Uterus (tissue), 2 donors: ENCODE measurements around the gene YOD1.

ENCODE experiments used
- POLR2A ChIP-seq, 2 donors: fragments of 450-650 bp; IDR thresholded peaks; one replicate each; pipeline ENCODE4 v1.6.1; 2016; ENCODE audit warnings: antibody characterized with exemption in 2 of 2, mild to moderate bottlenecking in 1 of 2, moderate library complexity in 1 of 2
- TF ChIP-seq, protein P1 (sequence below), 4 experiments: fragments of 200-600 bp in 2 of 4; fragments of 450-650 bp in 2 of 4; sonication (generic) in 2 of 4; IDR thresholded peaks; one replicate each; pipeline ENCODE4 v1.5.1; 2016 to 2019; ENCODE audit warnings: antibody characterized with exemption in 4 of 4, mild to moderate bottlenecking in 2 of 4, moderate library complexity in 1 of 4

DNA sequence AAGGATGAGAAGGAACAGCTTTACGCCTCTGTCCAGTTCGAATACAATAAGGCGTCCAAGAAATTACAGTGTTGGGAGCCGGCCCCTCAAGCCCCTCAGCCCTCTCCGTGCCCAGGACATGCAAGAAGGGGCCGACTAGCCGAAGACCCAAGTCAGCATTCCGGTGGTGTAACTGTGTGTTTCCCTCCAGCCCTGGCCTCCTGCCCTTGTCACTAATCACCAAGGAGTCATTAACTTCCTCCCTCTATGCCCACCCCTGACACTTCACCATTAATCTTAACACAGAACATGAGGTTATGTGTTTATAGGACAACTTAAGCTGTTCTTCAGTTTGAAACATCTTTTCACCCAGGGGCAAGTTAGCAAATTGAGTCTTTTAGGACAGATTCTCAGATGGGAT lies 21.2 kb upstream of the YOD1 start:
- TF ChIP-seq, protein P1, sequence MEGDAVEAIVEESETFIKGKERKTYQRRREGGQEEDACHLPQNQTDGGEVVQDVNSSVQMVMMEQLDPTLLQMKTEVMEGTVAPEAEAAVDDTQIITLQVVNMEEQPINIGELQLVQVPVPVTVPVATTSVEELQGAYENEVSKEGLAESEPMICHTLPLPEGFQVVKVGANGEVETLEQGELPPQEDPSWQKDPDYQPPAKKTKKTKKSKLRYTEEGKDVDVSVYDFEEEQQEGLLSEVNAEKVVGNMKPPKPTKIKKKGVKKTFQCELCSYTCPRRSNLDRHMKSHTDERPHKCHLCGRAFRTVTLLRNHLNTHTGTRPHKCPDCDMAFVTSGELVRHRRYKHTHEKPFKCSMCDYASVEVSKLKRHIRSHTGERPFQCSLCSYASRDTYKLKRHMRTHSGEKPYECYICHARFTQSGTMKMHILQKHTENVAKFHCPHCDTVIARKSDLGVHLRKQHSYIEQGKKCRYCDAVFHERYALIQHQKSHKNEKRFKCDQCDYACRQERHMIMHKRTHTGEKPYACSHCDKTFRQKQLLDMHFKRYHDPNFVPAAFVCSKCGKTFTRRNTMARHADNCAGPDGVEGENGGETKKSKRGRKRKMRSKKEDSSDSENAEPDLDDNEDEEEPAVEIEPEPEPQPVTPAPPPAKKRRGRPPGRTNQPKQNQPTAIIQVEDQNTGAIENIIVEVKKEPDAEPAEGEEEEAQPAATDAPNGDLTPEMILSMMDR (IDR thresholded peaks at IDR 0.05): no peak
- TF ChIP-seq POLR2A (IDR thresholded peaks at IDR 0.05): no peak
